HUES6 (cell line): ENCODE measurements around the gene ABCA13.

Experiments
- H3K27ac ChIP-seq: 2 replicates; pipeline ENCODE4 v1.7.0; 2013; ENCODE audit warnings: low read depth, mild to moderate bottlenecking, low read length, inconsistent platforms
- H3K27me3 ChIP-seq: 2 replicates; pipeline ENCODE4 v1.6.1; 2013; ENCODE audit warnings: low read length; ENCODE audit not compliant: control insufficient read depth, insufficient read depth
- H3K36me3 ChIP-seq: 2 replicates; pipeline ENCODE4 v1.6.1; 2013; ENCODE audit warnings: low read length; ENCODE audit not compliant: control insufficient read depth, insufficient read depth
- H3K4me1 ChIP-seq: 2 replicates; pipeline ENCODE4 v1.6.1; 2013; ENCODE audit warnings: low read length; ENCODE audit not compliant: control insufficient read depth, insufficient read depth
- H3K4me3 ChIP-seq: 2 replicates; pipeline ENCODE4 v1.5.1; 2013; ENCODE audit warnings: low read depth, low read length
- H3K9ac ChIP-seq: one replicate; pipeline ENCODE4 v1.6.1; 2013; ENCODE audit warnings: mild to moderate bottlenecking, low read length
- H3K9me3 ChIP-seq: 2 replicates; pipeline ENCODE4 v1.6.1; 2013; ENCODE audit warnings: low read depth, low read length; ENCODE audit not compliant: control insufficient read depth, insufficient read depth

ABCA13 gene

GRCh38 chr7:48635796-48636195 is 464.5 kb downstream of the ABCA13 start:
- Histone ChIP-seq H3K27ac (no peak overlapping the region), H3K9me3 (no peaks in the 10 kb centered on the region), H3K9ac (no peak overlapping the region), H3K36me3 (no peaks in the 10 kb centered on the region), H3K4me3 (no peak overlapping the region), H3K4me1 (no peaks in the 10 kb centered on the region), H3K27me3 (no peaks in the 10 kb centered on the region)

- Histone ChIP-seq H3K4me3 (no peak overlapping the region), H3K4me1 (no peaks in the 10 kb centered on the region), H3K36me3 (no peaks in the 10 kb centered on the region), H3K27ac (no peak overlapping the region), H3K9me3 (no peaks in the 10 kb centered on the region), H3K9ac (no peak overlapping the region), H3K27me3 (no peaks in the 10 kb centered on the region)
These were observed 465.2 kb downstream of the ABCA13 start for GRCh38 chr7:48636391-48637015.

GRCh38 chr7:48637382-48637781 is 466.1 kb downstream of the ABCA13 start:
- no peak overlapping the region for H3K4me3 ChIP-seq
- no peaks in the 10 kb centered on the region for H3K4me1 ChIP-seq
- no peak overlapping the region for H3K9ac ChIP-seq
- H3K36me3 ChIP-seq = no peaks in the 10 kb centered on the region
- no peaks in the 10 kb centered on the region for H3K9me3 ChIP-seq
- no peak overlapping the region for H3K27ac ChIP-seq
- H3K27me3 ChIP-seq = no peaks in the 10 kb centered on the region

- no peaks in the 10 kb centered on the region for H3K9me3 ChIP-seq
- no peak overlapping the region for H3K4me3 ChIP-seq
- H3K27me3 ChIP-seq = no peaks in the 10 kb centered on the region
- no peak overlapping the region for H3K9ac ChIP-seq
- H3K27ac ChIP-seq = no peak overlapping the region
- no peaks in the 10 kb centered on the region for H3K4me1 ChIP-seq
- no peaks in the 10 kb centered on the region for H3K36me3 ChIP-seq
These were observed 466.8 kb downstream of the ABCA13 start for GRCh38 chr7:48638041-48638440.

- H3K36me3 ChIP-seq = no peaks in the 10 kb centered on the region
- H3K27ac ChIP-seq = no peak overlapping the region
- H3K27me3 ChIP-seq = no peaks in the 10 kb centered on the region
- no peaks in the 10 kb centered on the region for H3K4me1 ChIP-seq
- H3K9ac ChIP-seq = no peak overlapping the region
- H3K9me3 ChIP-seq = no peaks in the 10 kb centered on the region
- H3K4me3 ChIP-seq = no peak overlapping the region
These were observed 472.3 kb downstream of the ABCA13 start for GRCh38 chr7:48643431-48644013.

- Histone ChIP-seq H3K4me3 (no peak overlapping the region), H3K4me1 (no peaks in the 10 kb centered on the region), H3K27me3 (no peaks in the 10 kb centered on the region)
These were observed 486.9 kb downstream of the ABCA13 start for GRCh38 chr7:48658138-48658537.

GRCh38 chr7:48660306-48660870 is 489.1 kb downstream of the ABCA13 start:
- Histone ChIP-seq H3K9ac (no peak overlapping the region), H3K4me1 (no peaks in the 10 kb centered on the region), H3K4me3 (no peak overlapping the region), H3K27me3 (no peaks in the 10 kb centered on the region), H3K36me3 (no peaks in the 10 kb centered on the region), H3K9me3 (no peaks in the 10 kb centered on the region), H3K27ac (no peak overlapping the region)

More at GRCh38 chr7:48658138-48658537, 486.9 kb downstream of the ABCA13 start:
- Histone ChIP-seq H3K9me3 (peaks cover 6% of the 10 kb centered on the region), H3K36me3 (no peaks in the 10 kb centered on the region), H3K9ac (no peak overlapping the region), H3K27ac (no peak overlapping the region)

- Histone ChIP-seq H3K27ac (no peak overlapping the region), H3K36me3 (no peaks in the 10 kb centered on the region), H3K9ac (no peak overlapping the region), H3K27me3 (no peaks in the 10 kb centered on the region), H3K9me3 (no peaks in the 10 kb centered on the region), H3K4me1 (no peaks in the 10 kb centered on the region), H3K4me3 (no peak overlapping the region)
These were observed 493.0 kb downstream of the ABCA13 start for GRCh38 chr7:48664241-48664640.

- no peaks in the 10 kb centered on the region for H3K36me3 ChIP-seq
- no peaks in the 10 kb centered on the region for H3K4me1 ChIP-seq
- H3K4me3 ChIP-seq = no peak overlapping the region
- H3K27me3 ChIP-seq = no peaks in the 10 kb centered on the region
- no peak overlapping the region for H3K9ac ChIP-seq
- no peak overlapping the region for H3K27ac ChIP-seq
- H3K9me3 ChIP-seq = no peaks in the 10 kb centered on the region
These were observed 494.3 kb downstream of the ABCA13 start for GRCh38 chr7:48665353-48666135.

- Histone ChIP-seq H3K36me3 (no peaks in the 10 kb centered on the region), H3K4me1 (no peaks in the 10 kb centered on the region), H3K27ac (no peak overlapping the region), H3K9ac (no peak overlapping the region), H3K4me3 (no peak overlapping the region), H3K9me3 (no peaks in the 10 kb centered on the region), H3K27me3 (no peaks in the 10 kb centered on the region)
These were observed 496.1 kb downstream of the ABCA13 start for GRCh38 chr7:48667407-48667806.

GRCh38 chr7:48671656-48672055 is 500.4 kb downstream of the ABCA13 start:
- no peaks in the 10 kb centered on the region for H3K27me3 ChIP-seq
- no peak overlapping the region for H3K4me3 ChIP-seq
- no peaks in the 10 kb centered on the region for H3K4me1 ChIP-seq
- H3K9me3 ChIP-seq = no peaks in the 10 kb centered on the region
- no peaks in the 10 kb centered on the region for H3K36me3 ChIP-seq
- H3K27ac ChIP-seq = no peak overlapping the region
- no peak overlapping the region for H3K9ac ChIP-seq
